ENCODE data around the gene CENPN.
A peak's percentile ranks its signal among the peaks of the same experiment; 100 is the strongest.

The CENPN gene

GRCh38 chr16:81035975-81036750, 29.1 kb downstream of the CENPN start:
- Histone ChIP-seq H4K20me1 (ENCODE audit: insufficient read depth, low read length) (no peaks in the 10 kb centered on the region), H3K9ac (ENCODE audit: low read length) (peak overlapping the region; percentile 59), H3K4me1 (ENCODE audit: low read length) (peaks cover 10% of the 10 kb centered on the region), H2AFZ (ENCODE audit: low read depth, low read length) (no peak overlapping the region; the same call in 1 of the 2 replicates), H3K4me2 (ENCODE audit: low read length) (peak overlapping the region; percentile 88), H3K27me3 (ENCODE audit: low read depth, low read length) (no peaks in the 10 kb centered on the region), H3K27ac (ENCODE audit: low read length) (no peak overlapping the region), H3K9me3 (ENCODE audit: insufficient read depth, low read length) (no peaks in the 10 kb centered on the region), H3K4me3 (ENCODE audit: low read length) (peak overlapping the region; percentile 92), H3K36me3 (replicated peaks; ENCODE audit: low read depth, low read length) (peaks cover 3% of the 10 kb centered on the region), H3K79me2 (ENCODE audit: low read length) (peaks cover 35% of the 10 kb centered on the region)
- TF ChIP-seq EZH2phosphoT487 (IDR thresholded peaks at IDR 0.05; ENCODE audit: low read depth) (no peak), CTCF (IDR thresholded peaks at IDR 0.05; ENCODE audit: low read depth, low read length) (no peak)

- Histone ChIP-seq H3K27me3 (ENCODE audit: low read depth, low read length) (no peaks in the 10 kb centered on the region), H4K20me1 (ENCODE audit: insufficient read depth, low read length) (no peaks in the 10 kb centered on the region), H3K79me2 (ENCODE audit: low read length) (peaks cover 35% of the 10 kb centered on the region), H3K9me3 (ENCODE audit: insufficient read depth, low read length) (no peaks in the 10 kb centered on the region), H3K9ac (ENCODE audit: low read length) (peak overlapping the region; percentile 59), H3K4me2 (ENCODE audit: low read length) (peak overlapping the region; percentile 88), H3K36me3 (replicated peaks; ENCODE audit: low read depth, low read length) (peaks cover 9% of the 10 kb centered on the region), H2AFZ (ENCODE audit: low read depth, low read length) (no peak overlapping the region), H3K4me3 (ENCODE audit: low read length) (peak overlapping the region; percentile 92), H3K27ac (ENCODE audit: low read length) (no peak overlapping the region), H3K4me1 (ENCODE audit: low read length) (peaks cover 10% of the 10 kb centered on the region)
- TF ChIP-seq EZH2phosphoT487 (IDR thresholded peaks at IDR 0.05; ENCODE audit: low read depth) (no peak), CTCF (IDR thresholded peaks at IDR 0.05; ENCODE audit: low read depth, low read length) (no peak)
These were observed 29.8 kb downstream of the CENPN start for GRCh38 chr16:81036751-81037350.

GRCh38 chr16:81040131-81040530, 33.1 kb downstream of the CENPN start:
- Histone ChIP-seq H3K79me2 (ENCODE audit: low read length) (peaks cover 35% of the 10 kb centered on the region), H3K9me3 (ENCODE audit: insufficient read depth, low read length) (no peaks in the 10 kb centered on the region), H3K9ac (ENCODE audit: low read length) (no peak overlapping the region), H3K4me1 (ENCODE audit: low read length) (peaks cover 10% of the 10 kb centered on the region), H3K4me3 (ENCODE audit: low read length) (no peak overlapping the region), H2AFZ (ENCODE audit: low read depth, low read length) (no peak overlapping the region), H3K27ac (ENCODE audit: low read length) (no peak overlapping the region), H3K4me2 (ENCODE audit: low read length) (no peak overlapping the region), H4K20me1 (ENCODE audit: insufficient read depth, low read length) (no peaks in the 10 kb centered on the region), H3K27me3 (ENCODE audit: low read depth, low read length) (no peaks in the 10 kb centered on the region), H3K36me3 (replicated peaks; ENCODE audit: low read depth, low read length) (peaks cover 13% of the 10 kb centered on the region)
- TF ChIP-seq CTCF (IDR thresholded peaks at IDR 0.05; ENCODE audit: low read depth, low read length) (no peak), EZH2phosphoT487 (IDR thresholded peaks at IDR 0.05; ENCODE audit: low read depth) (no peak)

GRCh38 chr16:81040842-81041241, 33.8 kb downstream of the CENPN start:
- H3K4me2 ChIP-seq (ENCODE audit: low read length) = no peak overlapping the region
- no peaks in the 10 kb centered on the region for H3K27me3 ChIP-seq (ENCODE audit: low read depth, low read length)
- no peak overlapping the region for H3K27ac ChIP-seq (ENCODE audit: low read length)
- TF ChIP-seq EZH2phosphoT487 (IDR thresholded peaks at IDR 0.05; ENCODE audit: low read depth) (no peak), CTCF (IDR thresholded peaks at IDR 0.05; ENCODE audit: low read depth, low read length) (no peak)
- H3K4me3 ChIP-seq (ENCODE audit: low read length) = no peak overlapping the region
- no peaks in the 10 kb centered on the region for H3K9me3 ChIP-seq (ENCODE audit: insufficient read depth, low read length)
- H4K20me1 ChIP-seq (ENCODE audit: insufficient read depth, low read length) = no peaks in the 10 kb centered on the region
- H2AFZ ChIP-seq (ENCODE audit: low read depth, low read length) = no peak overlapping the region
- H3K79me2 ChIP-seq (ENCODE audit: low read length) = peaks cover 35% of the 10 kb centered on the region
- peaks cover 7% of the 10 kb centered on the region for H3K4me1 ChIP-seq (ENCODE audit: low read length)
- H3K9ac ChIP-seq (ENCODE audit: low read length) = no peak overlapping the region
- peaks cover 20% of the 10 kb centered on the region for H3K36me3 ChIP-seq (replicated peaks; ENCODE audit: low read depth, low read length)

Measured in OCI-LY3 (cell line).